NCI-H2227 (cell line): ENCODE data around the gene VPS37C.
"Not testable (repeated sequence)": the region's sequence is repeated elsewhere in the genome, so short reads cannot be mapped to it uniquely, and the experiment has no call there.

Experiments used
- DNase-seq: peaks from one replicate; lab custom pipeline; 2025; ENCODE audit not compliant: unreplicated experiment; lab: John Stamatoyannopoulos, UW

The VPS37C gene

GRCh38 chr11:61176446-61176845 lies 15.2 kb upstream of the VPS37C start:
- no peak for DNase-seq

- DNase-seq: no peak
Measured at GRCh38 chr11:61174949-61175348, 13.7 kb upstream of the VPS37C start.

- DNase-seq: no peak
Measured at GRCh38 chr11:61174273-61174672, 13.0 kb upstream of the VPS37C start.

GRCh38 chr11:61173456-61173855 lies 12.2 kb upstream of the VPS37C start:
- no peak for DNase-seq

- no peak for DNase-seq
Measured at GRCh38 chr11:61172888-61173287, 11.7 kb upstream of the VPS37C start.

GRCh38 chr11:61172356-61172755 lies 11.1 kb upstream of the VPS37C start:
- no peak for DNase-seq

GRCh38 chr11:61171907-61172306 lies 10.7 kb upstream of the VPS37C start:
- DNase-seq: no peak

GRCh38 chr11:61170566-61170965 lies 9.3 kb upstream of the VPS37C start:
- DNase-seq: no peak

- no peak for DNase-seq
Measured at GRCh38 chr11:61168800-61169199, 7.6 kb upstream of the VPS37C start.

GRCh38 chr11:61168042-61168688 lies 6.9 kb upstream of the VPS37C start:
- no peak for DNase-seq

- not testable (repeated sequence) for DNase-seq
Measured at GRCh38 chr11:61166331-61166730, 5.1 kb upstream of the VPS37C start.

GRCh38 chr11:61165785-61166184 lies 4.6 kb upstream of the VPS37C start:
- DNase-seq: not testable (repeated sequence)

- DNase-seq: no peak
Measured at GRCh38 chr11:61164606-61165424, 3.6 kb upstream of the VPS37C start.

GRCh38 chr11:61163714-61164605 lies 2.7 kb upstream of the VPS37C start:
- DNase-seq: no peak

- no peak for DNase-seq
Measured at GRCh38 chr11:61163021-61163420, 1.8 kb upstream of the VPS37C start.

- DNase-seq: peak; percentile 61
Measured at GRCh38 chr11:61162092-61162941, 1.1 kb upstream of the VPS37C start.

GRCh38 chr11:61160487-61161189 lies 588 bp downstream of the VPS37C start:
- DNase-seq: peak; percentile 65

- DNase-seq: no peak
Measured at GRCh38 chr11:61158691-61159381, 2.4 kb downstream of the VPS37C start.

GRCh38 chr11:61157743-61158142 lies 3.5 kb downstream of the VPS37C start:
- no peak for DNase-seq
